Coronary artery (tissue), 2 donors: ENCODE measurements around the gene FOXP1.

Experiments
- DNase-seq: peaks from one replicate; pipeline ENCODE4 v3.0.0-alpha.2; 2017; ENCODE audit warnings: low spot score
- H3K27ac ChIP-seq, 2 donors: fragments of 200-600 bp; sonication (generic); one replicate each; pipeline ENCODE4 v1.5.1; 2016 to 2019
- H3K4me3 ChIP-seq: fragments of 200-600 bp; sonication (generic); 2 replicates; pipeline ENCODE4 v1.5.1; 2016; ENCODE audit warnings: mild to moderate bottlenecking, moderate library complexity
- TF ChIP-seq, protein P1 (sequence below): fragments of 200-600 bp; sonication (generic); IDR thresholded peaks from one replicate; pipeline ENCODE4 v1.5.1; 2019; ENCODE audit warnings: antibody characterized with exemption

FOXP1 gene

DNA sequence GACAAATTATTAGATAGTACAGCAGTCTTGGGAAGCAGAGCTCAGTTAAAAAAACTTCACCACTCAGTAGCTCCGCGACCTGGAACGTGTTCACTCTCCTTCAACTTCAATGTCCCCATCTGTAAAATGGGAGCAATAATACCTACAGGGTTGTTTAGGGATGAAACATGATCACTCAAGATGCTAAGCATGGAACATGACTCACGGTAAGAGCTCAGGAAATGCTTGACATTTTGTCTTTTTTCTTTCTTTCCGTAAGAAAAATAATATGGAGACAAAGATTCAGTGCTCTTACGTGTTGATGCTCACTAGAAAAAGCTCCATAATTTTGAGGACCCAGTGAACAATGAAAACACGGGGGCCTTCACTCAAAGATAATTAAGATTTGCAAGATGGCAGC lies 664.4 kb downstream of the FOXP1 start:
- H3K4me3 ChIP-seq, result no peak overlapping the region
- DNase-seq, result no peak
- no peak overlapping the region for H3K27ac ChIP-seq
- TF ChIP-seq, protein P1, sequence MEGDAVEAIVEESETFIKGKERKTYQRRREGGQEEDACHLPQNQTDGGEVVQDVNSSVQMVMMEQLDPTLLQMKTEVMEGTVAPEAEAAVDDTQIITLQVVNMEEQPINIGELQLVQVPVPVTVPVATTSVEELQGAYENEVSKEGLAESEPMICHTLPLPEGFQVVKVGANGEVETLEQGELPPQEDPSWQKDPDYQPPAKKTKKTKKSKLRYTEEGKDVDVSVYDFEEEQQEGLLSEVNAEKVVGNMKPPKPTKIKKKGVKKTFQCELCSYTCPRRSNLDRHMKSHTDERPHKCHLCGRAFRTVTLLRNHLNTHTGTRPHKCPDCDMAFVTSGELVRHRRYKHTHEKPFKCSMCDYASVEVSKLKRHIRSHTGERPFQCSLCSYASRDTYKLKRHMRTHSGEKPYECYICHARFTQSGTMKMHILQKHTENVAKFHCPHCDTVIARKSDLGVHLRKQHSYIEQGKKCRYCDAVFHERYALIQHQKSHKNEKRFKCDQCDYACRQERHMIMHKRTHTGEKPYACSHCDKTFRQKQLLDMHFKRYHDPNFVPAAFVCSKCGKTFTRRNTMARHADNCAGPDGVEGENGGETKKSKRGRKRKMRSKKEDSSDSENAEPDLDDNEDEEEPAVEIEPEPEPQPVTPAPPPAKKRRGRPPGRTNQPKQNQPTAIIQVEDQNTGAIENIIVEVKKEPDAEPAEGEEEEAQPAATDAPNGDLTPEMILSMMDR, result no peak

DNA sequence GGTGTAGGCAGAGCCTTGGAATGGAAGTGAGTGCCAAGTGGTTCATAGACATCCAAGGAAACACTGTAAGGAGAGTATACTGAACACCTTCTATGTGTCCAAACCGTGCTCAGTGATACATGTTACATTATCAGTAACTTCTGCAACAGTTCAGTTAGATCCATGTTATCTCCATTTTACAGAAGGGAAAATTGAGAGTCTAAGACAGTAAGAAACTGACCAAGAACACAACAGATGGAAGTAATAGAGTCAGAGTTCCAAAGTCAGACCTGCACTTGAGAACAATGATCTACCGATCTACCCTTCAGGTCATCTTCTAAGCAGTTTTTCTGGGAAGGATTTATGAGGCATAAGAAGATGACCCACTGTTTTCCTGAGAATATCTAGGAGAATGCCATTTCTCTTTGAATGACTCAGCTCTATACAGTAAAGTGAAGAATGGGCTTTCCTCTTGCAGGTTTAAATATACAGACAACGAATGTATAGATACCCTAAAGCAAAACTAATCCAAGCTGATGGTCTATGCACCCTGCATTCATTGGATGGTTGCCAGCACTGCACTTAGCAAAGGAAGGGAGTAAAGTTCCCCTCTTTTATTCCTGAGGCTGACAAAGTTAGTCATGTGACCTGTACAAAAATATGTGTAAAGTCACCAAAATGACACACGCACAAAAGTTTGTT lies 667.0 kb downstream of the FOXP1 start:
- H3K4me3 ChIP-seq, result no peak overlapping the region
- no peak for DNase-seq

GRCh38 chr3:70914862-70915261 lies 668.7 kb downstream of the FOXP1 start:
- no peak for DNase-seq
- Histone ChIP-seq H3K27ac (peak overlapping the region in 1 of 2 donors; percentile 21), H3K4me3 (no peak overlapping the region)
- TF ChIP-seq, protein P1, result no peak

More for the DNA sequence above, 667.0 kb downstream of the FOXP1 start:
- H3K27ac ChIP-seq, result no peak overlapping the region
- TF ChIP-seq, protein P1, result no peak

- no peak for DNase-seq
- Histone ChIP-seq H3K4me3 (no peak overlapping the region), H3K27ac (no peak overlapping the region)
- TF ChIP-seq, protein P1, result no peak
These were observed 671.8 kb downstream of the FOXP1 start for GRCh38 chr3:70911719-70912118.

- no peak for DNase-seq
- TF ChIP-seq, protein P1, result no peak
- Histone ChIP-seq H3K27ac (no peak overlapping the region), H3K4me3 (no peak overlapping the region)
These were observed 678.0 kb downstream of the FOXP1 start for GRCh38 chr3:70905491-70905890.
